HG03066 (cell line): ENCODE data around the gene TIGIT.

Experiments
- ATAC-seq: cut with Tn5 transposase; IDR thresholded peaks from one replicate; pipeline ENCODE4 v1.9.1; 2021; ENCODE audit warnings: low read depth; ENCODE audit not compliant: unreplicated experiment

TIGIT gene

DNA sequence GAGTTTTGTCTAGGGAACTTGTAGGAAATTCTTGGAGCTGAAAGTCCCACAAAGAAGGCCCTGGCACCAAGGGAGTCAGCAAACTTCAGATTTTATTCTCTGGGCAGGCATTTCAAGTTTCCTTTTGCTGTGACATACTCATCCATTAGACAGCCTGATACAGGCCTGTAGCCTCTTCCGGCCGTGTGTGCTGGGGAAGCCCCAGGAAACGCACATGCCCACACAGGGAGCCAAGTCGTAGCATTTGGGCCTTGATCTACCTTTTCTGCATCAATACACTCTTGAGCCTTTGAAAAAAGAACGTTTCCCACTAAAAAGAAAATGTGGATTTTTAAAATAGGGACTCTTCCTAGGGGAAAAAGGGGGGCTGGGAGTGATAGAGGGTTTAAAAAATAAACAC lies 15.0 kb downstream of the TIGIT start:
- peak; percentile 83 for ATAC-seq

DNA sequence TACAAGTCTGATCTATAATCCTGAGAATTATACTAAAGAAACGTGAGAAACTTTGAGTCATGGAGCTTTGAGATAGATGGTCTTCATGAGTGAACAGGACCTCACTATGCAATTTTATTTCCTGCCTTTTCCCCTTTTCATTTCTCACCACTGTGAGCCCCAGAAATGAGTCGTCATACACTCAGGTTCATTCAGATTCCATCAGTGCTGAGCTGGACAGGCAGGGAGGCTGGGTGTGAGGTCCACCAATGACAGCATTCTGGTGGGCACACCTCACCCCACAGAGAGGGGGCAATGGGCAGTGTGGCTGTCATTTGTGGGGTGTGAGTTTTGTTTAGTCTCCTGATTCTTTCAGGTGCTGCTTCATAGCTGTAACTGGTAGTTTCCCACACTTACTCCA lies 16.9 kb downstream of the TIGIT start:
- no peak for ATAC-seq

GRCh38 chr3:114313426-114313825 lies 19.6 kb downstream of the TIGIT start:
- ATAC-seq = no peak

GRCh38 chr3:114314282-114314681 lies 20.5 kb downstream of the TIGIT start:
- no peak for ATAC-seq

- ATAC-seq = no peak
Observed at GRCh38 chr3:114318295-114318694, 24.5 kb downstream of the TIGIT start.

- no peak for ATAC-seq
Observed at GRCh38 chr3:114319453-114319852, 25.6 kb downstream of the TIGIT start.

- ATAC-seq = no peak
Observed at GRCh38 chr3:114320246-114320645, 26.4 kb downstream of the TIGIT start.

DNA sequence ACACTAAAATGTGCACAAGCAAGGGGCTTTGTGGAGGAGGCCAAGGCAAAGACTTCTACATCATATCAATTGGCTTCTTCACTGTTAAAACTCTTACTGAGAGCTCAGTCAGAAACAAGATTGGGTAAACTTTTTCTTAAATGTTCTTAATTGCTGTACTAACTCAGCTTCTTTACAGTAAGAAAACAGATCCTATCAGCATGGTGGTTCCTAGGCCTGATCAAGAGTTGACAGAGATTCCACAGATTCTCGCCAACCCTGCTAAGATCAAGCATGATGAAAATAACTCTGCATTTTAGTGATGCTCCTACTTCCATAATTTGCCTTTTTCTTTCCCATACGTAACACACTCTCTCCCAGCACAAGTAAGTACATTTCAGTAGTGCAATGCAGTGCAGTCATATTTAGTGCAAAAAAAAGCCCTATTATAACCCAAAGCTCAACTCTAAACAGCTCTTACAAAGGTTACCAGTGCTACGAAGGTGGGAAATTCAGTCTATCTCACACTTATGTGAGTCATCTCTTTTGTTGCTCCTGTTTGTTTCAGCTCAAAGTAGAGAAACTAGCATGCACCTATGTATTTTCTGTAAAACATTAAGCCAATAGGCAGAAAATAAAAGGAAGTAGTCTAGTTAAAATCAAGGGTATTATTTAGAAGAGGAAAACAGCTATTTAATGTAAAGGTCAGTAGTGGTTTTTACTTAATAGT lies 29.9 kb downstream of the TIGIT start:
- ATAC-seq = no peak

GRCh38 chr3:114327665-114328064 lies 33.8 kb downstream of the TIGIT start:
- ATAC-seq = no peak

DNA sequence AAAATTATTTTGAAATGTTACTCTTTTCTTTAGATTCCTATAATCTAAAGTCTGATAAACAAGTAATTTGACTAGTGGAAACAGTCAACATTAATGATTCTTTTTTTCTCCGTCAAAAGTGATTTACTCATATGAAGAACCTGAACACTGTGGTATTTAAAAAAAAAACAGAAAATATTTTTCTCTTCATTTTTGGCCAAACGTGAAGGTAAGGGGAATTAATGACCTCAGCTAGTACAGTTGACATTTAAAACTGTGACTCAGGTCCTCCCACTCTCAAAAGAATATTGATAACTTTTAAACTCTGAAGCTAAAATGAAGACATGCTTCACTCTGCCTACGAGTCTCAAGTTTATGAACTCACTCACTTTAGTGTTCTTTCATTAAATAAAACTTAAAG lies 34.5 kb downstream of the TIGIT start:
- no peak for ATAC-seq

GRCh38 chr3:114329823-114330222 lies 36.0 kb downstream of the TIGIT start:
- ATAC-seq = no peak

- no peak for ATAC-seq
Observed at GRCh38 chr3:114331007-114331406, 37.2 kb downstream of the TIGIT start.

DNA sequence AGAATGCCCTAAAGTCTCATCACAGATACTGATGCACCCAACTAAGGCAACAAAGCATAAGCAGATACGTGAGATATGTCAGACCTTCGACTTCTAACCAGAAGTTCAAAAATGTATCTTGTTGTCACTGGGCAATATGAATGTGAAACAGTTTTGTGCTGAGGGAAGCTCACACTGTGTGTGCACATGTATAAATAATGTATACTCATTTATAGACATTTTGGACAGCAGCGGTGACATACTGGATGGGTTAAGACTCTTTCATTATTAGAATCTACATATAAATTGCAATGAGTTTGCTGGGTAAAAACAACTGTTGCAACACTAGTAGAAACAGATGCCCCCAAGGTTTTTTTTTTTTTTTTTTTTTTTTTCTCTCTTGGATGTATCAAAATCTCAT lies 37.9 kb downstream of the TIGIT start:
- ATAC-seq = no peak

DNA sequence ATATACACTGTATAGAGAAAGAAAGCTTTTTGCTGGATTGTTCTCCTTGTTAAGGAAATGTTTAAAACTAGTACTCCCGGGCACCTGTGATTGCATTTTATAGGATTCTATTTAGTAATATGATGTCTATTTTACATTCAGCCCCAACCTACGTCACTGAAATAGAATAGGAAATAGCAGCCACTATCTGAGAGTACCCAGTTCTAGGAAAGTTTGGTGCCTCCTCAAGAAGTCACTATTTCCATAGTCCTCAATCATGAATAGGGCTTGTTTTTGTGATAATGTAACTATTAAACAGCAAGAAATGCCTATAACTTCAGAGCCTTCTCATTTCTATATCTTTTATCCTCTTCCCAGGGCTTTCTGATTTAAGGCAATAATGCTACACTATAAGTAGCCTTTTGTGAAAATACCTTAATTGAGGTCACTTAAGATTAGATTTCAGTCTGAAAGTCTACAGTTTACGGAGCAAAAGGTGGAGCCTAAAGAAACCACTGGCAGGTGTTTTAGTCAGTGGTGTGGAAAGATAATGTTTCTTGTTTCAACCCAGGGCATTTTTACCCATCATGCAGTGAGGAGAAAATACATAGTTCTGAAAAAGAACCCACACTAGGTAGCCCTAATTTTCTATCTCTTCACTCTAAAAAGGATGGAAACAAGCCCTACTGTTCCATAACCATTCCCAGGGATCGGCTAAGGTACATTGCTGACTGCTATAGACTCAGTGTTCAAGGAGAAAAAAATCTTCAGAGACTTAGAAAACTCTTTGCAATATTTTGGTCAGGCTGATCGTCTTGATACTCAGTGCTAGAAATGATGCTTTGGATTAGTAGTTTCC lies 38.7 kb downstream of the TIGIT start:
- no peak for ATAC-seq

- no peak for ATAC-seq
Observed at GRCh38 chr3:114333180-114333922, 39.5 kb downstream of the TIGIT start.

DNA sequence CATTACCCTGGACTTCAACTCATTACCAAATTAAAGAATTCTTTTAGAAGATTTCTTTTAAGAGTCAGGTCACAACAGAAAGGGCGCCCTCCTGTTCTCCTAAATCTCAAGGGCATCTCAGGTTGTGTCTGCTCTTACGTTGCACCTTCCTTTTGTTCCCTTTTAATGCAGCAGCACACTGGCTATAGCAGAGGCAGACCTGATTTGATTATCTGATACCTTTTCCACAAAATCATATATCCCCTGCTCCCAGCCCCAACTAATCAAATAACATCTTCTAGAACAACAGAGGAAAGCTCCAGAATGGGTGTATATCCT lies 40.1 kb downstream of the TIGIT start:
- ATAC-seq = no peak

DNA sequence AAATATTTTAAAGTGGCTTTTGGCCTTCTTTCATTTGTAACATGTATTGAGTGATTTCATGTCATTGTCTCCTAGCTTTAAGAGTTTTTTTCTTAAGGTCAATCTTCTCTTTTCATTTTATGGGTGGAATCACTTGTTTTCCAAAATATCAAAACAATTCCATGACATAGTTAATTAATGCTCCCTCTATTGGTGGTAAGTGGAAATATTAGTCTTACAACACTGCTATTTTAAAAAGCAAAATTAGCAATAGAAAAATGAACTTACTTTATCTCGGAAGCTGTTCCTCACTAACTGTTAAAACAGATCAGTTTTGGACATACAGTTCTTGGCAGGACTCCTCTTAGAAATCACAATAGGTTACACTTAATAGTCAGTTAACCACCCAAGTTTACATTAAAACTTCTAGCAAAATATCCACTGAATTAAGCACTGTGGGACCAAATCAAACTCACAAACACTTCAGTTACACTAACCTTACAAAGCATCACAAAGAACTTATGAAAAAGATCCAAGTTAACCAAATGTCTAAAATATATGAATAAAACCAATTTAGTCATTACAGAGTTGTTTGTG lies 42.4 kb downstream of the TIGIT start:
- ATAC-seq = no peak

- ATAC-seq = no peak
Observed at GRCh38 chr3:114336857-114337256, 43.0 kb downstream of the TIGIT start.

DNA sequence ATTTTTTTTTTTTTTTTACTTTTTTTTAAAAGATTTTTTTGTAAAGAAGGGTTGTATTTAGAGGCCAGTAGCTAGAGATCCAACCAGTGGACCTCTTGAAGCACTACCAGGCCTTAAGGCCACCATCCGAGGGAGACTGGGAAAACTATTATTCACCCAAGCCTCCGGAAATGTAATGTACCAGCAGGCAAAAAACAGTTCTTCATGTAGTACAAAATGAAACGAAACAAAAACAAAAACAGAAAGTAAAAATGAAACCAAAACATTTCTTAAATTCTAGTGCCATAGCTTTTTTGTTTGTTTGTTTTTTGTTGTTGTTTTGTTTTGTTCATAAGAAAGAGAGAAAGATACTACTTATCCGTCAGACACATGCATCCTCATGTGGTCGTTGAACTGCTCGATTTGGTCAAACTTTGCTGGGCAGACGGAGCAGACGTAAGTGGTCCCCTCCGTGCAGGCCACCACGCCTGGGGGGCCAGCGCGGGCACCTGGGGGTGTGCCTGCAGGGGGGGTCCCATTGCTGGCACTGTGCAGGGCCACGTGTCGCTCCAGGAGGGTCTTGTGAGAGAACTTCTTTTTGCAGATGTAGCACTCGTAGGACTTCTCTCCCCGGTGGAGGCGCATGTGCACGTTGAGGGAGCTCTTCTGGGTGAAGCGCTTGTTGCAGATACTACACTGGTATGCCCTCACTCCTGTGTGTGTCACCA lies 45.0 kb downstream of the TIGIT start:
- ATAC-seq = no peak

DNA sequence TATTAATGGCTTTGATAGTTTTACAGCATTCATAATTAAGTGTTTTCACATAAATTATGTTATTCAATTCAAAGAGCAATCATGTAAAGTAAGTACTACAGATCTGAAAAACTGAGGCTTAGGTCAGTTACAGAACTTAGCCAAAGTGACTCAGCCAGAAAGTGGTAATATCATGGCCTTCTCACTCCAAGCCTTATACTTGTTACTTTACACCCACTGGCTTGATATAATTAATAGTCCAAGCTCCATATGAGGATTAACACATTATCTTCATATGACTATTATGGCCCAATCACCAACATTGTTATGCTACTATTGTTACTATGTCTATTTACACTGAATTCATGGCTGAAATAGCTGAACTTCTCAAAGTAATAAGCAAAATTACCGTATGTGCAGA lies 50.7 kb downstream of the TIGIT start:
- no peak for ATAC-seq

DNA sequence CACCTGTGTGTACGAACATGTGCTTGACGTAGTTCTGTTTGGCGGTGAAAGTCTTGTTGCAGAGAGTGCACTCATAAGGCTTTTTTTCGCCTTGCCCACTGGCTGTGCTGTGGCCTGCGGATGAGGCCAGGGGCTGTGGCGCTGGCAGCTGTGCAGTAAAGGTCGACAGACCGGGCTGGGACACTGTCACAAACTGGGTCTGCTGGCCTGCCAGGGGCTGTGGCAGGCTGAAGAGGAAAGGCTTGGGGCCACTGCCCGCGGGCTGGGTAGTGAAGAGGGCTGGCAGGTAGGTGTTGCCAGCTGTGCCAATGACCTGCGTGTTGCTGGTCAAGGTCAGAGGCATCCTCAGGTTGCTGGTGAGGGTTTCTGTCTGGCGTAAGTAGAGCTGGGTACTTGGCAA lies 56.4 kb downstream of the TIGIT start:
- ATAC-seq = no peak
